IPS-18c (cell line): Measurements from ENCODE around the gene ZMIZ1.

ENCODE experiments used
- H3K4me3 ChIP-seq: 2 replicates; pipeline ENCODE4 v1.7.0; 2013; ENCODE audit warnings: low read depth, mild to moderate bottlenecking, low read length, moderate library complexity; ENCODE audit not compliant: insufficient read depth
- H3K9me3 ChIP-seq: one replicate; pipeline ENCODE4 v1.6.1; 2013; ENCODE audit warnings: mild to moderate bottlenecking, low read length, moderate library complexity; ENCODE audit not compliant: control insufficient read depth, insufficient read depth

ZMIZ1 gene

GRCh38 chr10:79159141-79159651 lies 90.4 kb downstream of the ZMIZ1 start:
- Histone ChIP-seq H3K4me3 (no peak overlapping the region), H3K9me3 (no peaks in the 10 kb centered on the region)

- no peak overlapping the region for H3K4me3 ChIP-seq
- H3K9me3 ChIP-seq: no peaks in the 10 kb centered on the region
These were observed 91.0 kb downstream of the ZMIZ1 start for GRCh38 chr10:79159785-79160184.

GRCh38 chr10:79160191-79160590 lies 91.4 kb downstream of the ZMIZ1 start:
- no peaks in the 10 kb centered on the region for H3K9me3 ChIP-seq
- H3K4me3 ChIP-seq: no peak overlapping the region

- Histone ChIP-seq H3K4me3 (no peak overlapping the region), H3K9me3 (no peaks in the 10 kb centered on the region)
These were observed 92.8 kb downstream of the ZMIZ1 start for GRCh38 chr10:79161557-79161956.

- no peak overlapping the region for H3K4me3 ChIP-seq
These were observed 93.3 kb downstream of the ZMIZ1 start for GRCh38 chr10:79162022-79162421.

GRCh38 chr10:79162861-79163665 lies 94.3 kb downstream of the ZMIZ1 start:
- Histone ChIP-seq H3K4me3 (no peak overlapping the region), H3K9me3 (no peaks in the 10 kb centered on the region)

More at GRCh38 chr10:79162022-79162421, 93.3 kb downstream of the ZMIZ1 start:
- H3K9me3 ChIP-seq: no peaks in the 10 kb centered on the region

GRCh38 chr10:79163666-79163975 lies 94.9 kb downstream of the ZMIZ1 start:
- H3K4me3 ChIP-seq: no peak overlapping the region
- no peaks in the 10 kb centered on the region for H3K9me3 ChIP-seq

- Histone ChIP-seq H3K4me3 (no peak overlapping the region), H3K9me3 (no peaks in the 10 kb centered on the region)
These were observed 95.3 kb downstream of the ZMIZ1 start for GRCh38 chr10:79164075-79164474.

- Histone ChIP-seq H3K4me3 (no peak overlapping the region), H3K9me3 (peaks cover 2% of the 10 kb centered on the region)
These were observed 96.5 kb downstream of the ZMIZ1 start for GRCh38 chr10:79165070-79165778.

GRCh38 chr10:79166312-79166721 lies 97.6 kb downstream of the ZMIZ1 start:
- no peak overlapping the region for H3K4me3 ChIP-seq
- peaks cover 2% of the 10 kb centered on the region for H3K9me3 ChIP-seq

GRCh38 chr10:79166741-79167140 lies 98.0 kb downstream of the ZMIZ1 start:
- Histone ChIP-seq H3K9me3 (peaks cover 2% of the 10 kb centered on the region), H3K4me3 (no peak overlapping the region)

- Histone ChIP-seq H3K9me3 (peaks cover 2% of the 10 kb centered on the region), H3K4me3 (no peak overlapping the region)
These were observed 98.8 kb downstream of the ZMIZ1 start for GRCh38 chr10:79167537-79167936.

GRCh38 chr10:79168210-79168609 lies 99.4 kb downstream of the ZMIZ1 start:
- peaks cover 2% of the 10 kb centered on the region for H3K9me3 ChIP-seq
- H3K4me3 ChIP-seq: no peak overlapping the region

GRCh38 chr10:79170226-79170752 lies 101.5 kb downstream of the ZMIZ1 start:
- Histone ChIP-seq H3K9me3 (peaks cover 2% of the 10 kb centered on the region), H3K4me3 (no peak overlapping the region)

GRCh38 chr10:79170993-79171392 lies 102.2 kb downstream of the ZMIZ1 start:
- H3K4me3 ChIP-seq: no peak overlapping the region
- peaks cover 2% of the 10 kb centered on the region for H3K9me3 ChIP-seq

- Histone ChIP-seq H3K4me3 (no peak overlapping the region), H3K9me3 (peaks cover 2% of the 10 kb centered on the region)
These were observed 102.7 kb downstream of the ZMIZ1 start for GRCh38 chr10:79171504-79171903.

GRCh38 chr10:79172881-79173280 lies 104.1 kb downstream of the ZMIZ1 start:
- no peak overlapping the region for H3K4me3 ChIP-seq
- H3K9me3 ChIP-seq: peaks cover 2% of the 10 kb centered on the region
